GM12878 (cell line): ENCODE results near the gene TOP1. TPM values are rescaled to one million over a fixed set of nuclear protein-coding genes. Genes with fewer than 3 reads are reported as not detected.

Experiments
- ATAC-seq: fragments of 200-7000 bp; cut with Tn5 transposase; 3 replicates; pipeline ENCODE4 v1.9.1; 2020; ENCODE audit warnings: mild to moderate bottlenecking, moderate library complexity
- BruUV-seq: library from RNA; stranded (reverse); fragments of 400-500 nt; replicated peaks from 2 replicates; lab custom pipeline; 2021; lab: Mats Ljungman, UMichigan
- CTCF ChIA-PET: fragments of 300-600 bp; sonication (Branson Sonifier 250); formaldehyde crosslinking; extraction: SDS; loops from one replicate; lab custom pipeline; 2021; ENCODE audit warnings: inconsistent platforms; lab: Yijun Ruan, JAX
- POLR2A ChIA-PET: fragments of 350-600 bp; formaldehyde crosslinking; extraction: SDS; loops from one replicate; lab custom pipeline; 2021; ENCODE audit warnings: inconsistent platforms; lab: Charles Lee
- RAD21 ChIA-PET: fragments of 300-600 bp; sonication (Branson Sonifier 250); formaldehyde crosslinking; loops from one replicate; lab custom pipeline; 2023; ENCODE audit warnings: antibody characterized with exemption; ENCODE audit not compliant: unreplicated experiment; lab: Charles Lee
- SMC1A ChIA-PET: fragments of 300-600 bp; sonication (Branson Sonifier 250); formaldehyde crosslinking; loops from one replicate; lab custom pipeline; 2023; ENCODE audit not compliant: unreplicated experiment, uncharacterized antibody; lab: Charles Lee
- DNase-seq: peaks from one replicate; pipeline ENCODE4 v3.0.0-alpha.2; 2011; ENCODE audit warnings: low read depth, low spot score
- FAIRE-seq: peaks from 3 replicates; lab custom pipeline; 2011; peaks lifted over from hg19 to GRCh38; lab: Jason Lieb, UNC
- H2AFZ ChIP-seq: 2 replicates; pipeline ENCODE4 v1.6.0; 2011; ENCODE audit warnings: low read depth, low read length, control low read depth; ENCODE audit not compliant: control insufficient read depth
- H3K27ac ChIP-seq: 2 replicates; pipeline ENCODE4 v1.5.1; 2011; ENCODE audit warnings: control low read depth; ENCODE audit not compliant: control insufficient read depth, insufficient read depth
- H3K27me3 ChIP-seq, 2 experiments: replicated peaks in 1 of 2; 2 replicates each; pipeline versions ENCODE4 v1.6.0 to v1.6.1; 2011; ENCODE audit warnings: low read length in 1 of 2; ENCODE audit not compliant: control insufficient read depth in 2 of 2, insufficient read depth in 2 of 2
- H3K36me3 ChIP-seq, 2 experiments: 2 replicates each; pipeline ENCODE4 v1.5.1; 2011; ENCODE audit warnings: low read length in 1 of 2; ENCODE audit not compliant: control insufficient read depth in 2 of 2, insufficient read depth in 2 of 2
- H3K4me1 ChIP-seq: 2 replicates; pipeline ENCODE4 v1.6.1; 2011; ENCODE audit warnings: mild to moderate bottlenecking, low read length, moderate library complexity, mixed read lengths; ENCODE audit not compliant: control insufficient read depth, insufficient read depth
- H3K4me2 ChIP-seq: 2 replicates; pipeline ENCODE4 v1.6.0; 2011; ENCODE audit warnings: control low read depth; ENCODE audit not compliant: control insufficient read depth, insufficient read depth
- H3K4me3 ChIP-seq: fragments of 200-600 bp; sonication (generic); 2 replicates; pipeline ENCODE4 v1.5.1; 2016
- H3K79me2 ChIP-seq: 2 replicates; pipeline ENCODE4 v1.6.0; 2011; ENCODE audit warnings: low read length; ENCODE audit not compliant: control insufficient read depth, insufficient read depth
- H3K9ac ChIP-seq: 2 replicates; pipeline ENCODE4 v1.8.0; 2011; ENCODE audit warnings: low read length, control low read depth, mixed read lengths; ENCODE audit not compliant: control insufficient read depth, insufficient read depth
- H3K9me3 ChIP-seq: replicated peaks from 3 replicates; pipeline ENCODE4 v1.5.1; 2011; ENCODE audit warnings: mild to moderate bottlenecking, low read length; ENCODE audit not compliant: control insufficient read depth, insufficient read depth
- H4K20me1 ChIP-seq: 2 replicates; pipeline ENCODE4 v1.6.0; 2011; ENCODE audit not compliant: control insufficient read depth, insufficient read depth
- BCL11A ChIP-seq: IDR thresholded peaks from 2 replicates; pipeline ENCODE4 v1.6.1; 2011; ENCODE audit warnings: low read depth, low read length
- CBX5 ChIP-seq: sonication (generic); IDR thresholded peaks from 2 replicates; pipeline ENCODE4 v1.6.1; 2016; ENCODE audit warnings: low read depth, moderate library complexity, mild to moderate bottlenecking, inconsistent platforms
- CREM ChIP-seq: IDR thresholded peaks from 2 replicates; pipeline ENCODE4 v1.6.1; 2014; ENCODE audit warnings: antibody characterized with exemption, low read depth
- ESRRA ChIP-seq: IDR thresholded peaks from 2 replicates; pipeline ENCODE4 v1.6.1; 2012; ENCODE audit warnings: mild to moderate bottlenecking, low read length, improper control_type of control experiment
- FOXK2 ChIP-seq: fragments of 450-650 bp; IDR thresholded peaks from 2 replicates; pipeline ENCODE4 v1.6.1; 2017; ENCODE audit warnings: mild to moderate bottlenecking, moderate library complexity
- FOXM1 ChIP-seq: IDR thresholded peaks from 2 replicates; pipeline ENCODE4 v1.6.1; 2012; ENCODE audit warnings: low read depth, mild to moderate bottlenecking, inconsistent platforms, low read length, moderate library complexity
- MTA2 ChIP-seq: fragments of 450-650 bp; IDR thresholded peaks from 2 replicates; pipeline ENCODE4 v1.6.1; 2016; ENCODE audit warnings: low read depth, mild to moderate bottlenecking, moderate library complexity
- PAX5 ChIP-seq: IDR thresholded peaks from 2 replicates; pipeline ENCODE4 v1.6.1; 2011; ENCODE audit warnings: low read depth, low read length, borderline replicate concordance
- RAD51 ChIP-seq: fragments of 450-650 bp; IDR thresholded peaks from 2 replicates; pipeline ENCODE4 v1.6.1; 2016; ENCODE audit warnings: moderate library complexity, mild to moderate bottlenecking, inconsistent platforms
- RCOR1 ChIP-seq: conservative IDR thresholded peaks from 2 replicates; pipeline ENCODE4 v1.6.1; 2012; ENCODE audit warnings: low read depth, low read length, improper control_type of control experiment
- SMAD5 ChIP-seq: IDR thresholded peaks from 2 replicates; pipeline ENCODE4 v1.6.1; 2016; ENCODE audit warnings: antibody characterized with exemption, low read depth
- SMC3 ChIP-seq: IDR thresholded peaks from 2 replicates; pipeline ENCODE4 v1.6.1; 2011; ENCODE audit warnings: low read length, improper control_type of control experiment, borderline replicate concordance
- TARDBP ChIP-seq: IDR thresholded peaks from 2 replicates; pipeline ENCODE4 v1.6.1; 2016; ENCODE audit warnings: borderline replicate concordance
- TCF7 ChIP-seq: IDR thresholded peaks from 2 replicates; pipeline ENCODE4 v1.6.1; 2014; ENCODE audit warnings: antibody characterized with exemption, borderline replicate concordance
- ZNF217 ChIP-seq: fragments of 450-650 bp; IDR thresholded peaks from 2 replicates; pipeline ENCODE4 v1.6.1; 2017; ENCODE audit warnings: antibody characterized with exemption, mild to moderate bottlenecking
- WGBS: methylation state at CpG from one replicate; pipeline ENCODE4 v1.1.6; 2016; ENCODE audit warnings: low lambda C conversion rate; ENCODE audit not compliant: insufficient replicate concordance, insufficient coverage; ENCODE audit errors: missing lambda C conversion rate; 5-methylcytosine and 5-hydroxymethylcytosine counted together
- in situ Hi-C: fragments of 300-500 bp; cut with MboI; formaldehyde crosslinking; loops from 9 replicates; pipeline ENCODE4 v1.14.3; 2018; ENCODE audit warnings: mixed read lengths
- intact Hi-C: fragments of 100-400 bp; cut with micrococcal nuclease; formaldehyde crosslinking; loops from one replicate; pipeline ENCODE4 v1.14.2; 2022; ENCODE audit not compliant: unreplicated experiment
- polyA plus RNA-seq, 11 experiments: library from polyadenylated mRNA; depleted of rRNA in 4 of 11; unstranded in 6 of 11; stranded (reverse) in 5 of 11; fragments of >200 nt; fragmentation: Nextera tagmentation in 4 of 11; fragmentation: Illumina TruSeq in 1 of 11; extraction: Ambion mirVana in 4 of 11; extraction: Trizol in 1 of 11; gene quantifications; 1 replicate in 1 of 11; 2 replicates in 10 of 11; pipeline versions ENCODE4 v1.2.1 to v1.2.3, GENCODE V29; 2011 to 2016; ENCODE audit warnings: inconsistent platforms in 2 of 11, missing spikeins in 2 of 11, low read depth in 1 of 11
- total RNA-seq, 4 experiments: library from RNA; depleted of rRNA in 3 of 4; stranded (reverse); fragments of >200 nt in 3 of 4; fragmentation: Illumina TruSeq in 1 of 4; extraction: Trizol in 1 of 4; gene quantifications; 2 replicates each; pipeline versions ENCODE4 v1.2.1 to v1.2.3, GENCODE V29; 2013 to 2021
- TF ChIP-seq, protein P1 (sequence below): IDR thresholded peaks from 2 replicates; pipeline ENCODE4 v1.6.1; 2011; ENCODE audit warnings: borderline replicate concordance, low read depth, mild to moderate bottlenecking, moderate library complexity, mixed read lengths, low read length; ENCODE audit not compliant: insufficient read depth; ENCODE audit errors: extremely low read length
- TF ChIP-seq, protein P2 (sequence below): IDR thresholded peaks from 2 replicates; pipeline ENCODE4 v1.6.1; 2012; ENCODE audit warnings: low read length, inconsistent platforms
- TF ChIP-seq, protein P3 (sequence below): fragments of 450-650 bp; conservative IDR thresholded peaks from 2 replicates; pipeline ENCODE4 v1.6.1; 2017; ENCODE audit warnings: mild to moderate bottlenecking, moderate library complexity
- TF ChIP-seq, protein P4 (sequence below): fragments of 150-350 bp; IDR thresholded peaks from 2 replicates; pipeline ENCODE4 v1.6.1; 2014; ENCODE audit warnings: mild to moderate bottlenecking, low read depth, low read length

The TOP1 gene
- total and polyA plus RNA-seq, 10 of the 15 experiments (the other 5 are each of a cell fraction or from before 2014, with no cell fraction given), result 21.5 to 128 (median 47.3) TPM

DNA sequence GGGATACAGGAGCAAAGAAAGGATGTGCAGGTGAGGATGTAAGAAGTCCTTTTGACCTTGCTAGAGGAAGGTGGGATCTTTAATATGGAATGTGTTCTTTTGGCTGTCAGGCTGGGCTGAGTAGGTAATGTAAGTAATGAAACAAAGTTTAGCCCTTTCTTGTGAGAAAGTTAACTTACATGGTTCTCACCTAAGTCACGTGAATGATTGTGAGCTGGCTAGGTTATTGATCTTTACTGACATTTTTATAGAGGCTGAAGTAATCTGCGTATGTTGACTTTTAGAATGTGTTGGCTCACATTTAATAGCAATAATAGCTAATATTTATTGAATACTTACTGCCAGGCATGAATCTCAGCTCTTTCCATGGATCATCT lies 2.6 kb downstream of the TOP1 start (continued):
- no peak for TF ChIP-seq MTA2
- TF ChIP-seq SMAD5, result no peak
- no peak for TF ChIP-seq FOXK2
- peak; percentile 26; the same call in 1 of the 2 replicates for TF ChIP-seq RAD51
- no peak for TF ChIP-seq CBX5
- no peak for TF ChIP-seq BCL11A

DNA sequence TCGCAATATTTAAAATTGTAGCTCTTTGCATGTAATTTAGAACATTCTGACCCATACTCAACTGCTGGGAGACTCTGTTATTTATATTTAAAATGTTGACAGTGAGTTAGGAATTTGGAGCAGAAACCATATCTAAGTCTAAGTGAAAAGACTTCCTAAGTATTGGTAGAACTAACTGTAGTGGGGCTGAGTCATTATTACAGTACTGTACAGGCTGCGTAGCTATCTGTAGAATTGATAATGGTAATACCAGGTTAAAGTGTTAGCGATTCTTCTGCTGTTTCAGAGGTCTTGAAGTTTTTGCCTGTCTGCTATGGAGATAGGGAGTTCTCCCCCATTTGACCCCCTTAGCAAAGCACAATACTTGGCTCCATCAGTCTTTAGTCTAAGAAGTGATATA lies 3.6 kb downstream of the TOP1 start:
- no peaks in the 10 kb centered on the region for H3K9me3 ChIP-seq
- intact Hi-C loops, result loop anchor here (1.0 to 5.0 kb wide), 2 partner anchors 42 to 45 kb away; no protein-coding TSS in a partner anchor
- ChIA-PET RAD21 (interaction anchor here (0.7 to 27.8 kb wide), 13 partner anchors 11 to 555 kb away, joined by 3 to 696 read pairs (median 6); no protein-coding TSS in a partner anchor), CTCF (interaction anchor here (1.4 to 24.4 kb wide), 7 partner anchors 13 to 63 kb away, joined by 3 to 510 read pairs (median 10); no protein-coding TSS in a partner anchor), SMC1A (interaction anchor here (1.0 to 9.3 kb wide), 19 partner anchors 8 to 125 kb away, joined by 3 to 178 read pairs (median 9); no protein-coding TSS in a partner anchor), POLR2A (interaction anchor here (0.6 to 8.1 kb wide), 10 partner anchors 13 to 389 kb away, joined by 3 to 214 read pairs (median 4); no protein-coding TSS in a partner anchor)
- no peak overlapping the region for H2AFZ ChIP-seq
- no peaks in the 10 kb centered on the region for H4K20me1 ChIP-seq
- no peaks in the 10 kb centered on the region for H3K27me3 ChIP-seq
- WGBS, result 100% methylated on average over 3 of the region's 3 CpGs
- H3K27ac ChIP-seq, result 0 out of 2 replicates have a peak overlapping the region, but pooled peaks have one; percentile 5
- H3K9ac ChIP-seq, result no peak overlapping the region
- H3K4me1 ChIP-seq, result peaks cover 5% of the 10 kb centered on the region
- DNase-seq (no peak), FAIRE-seq (no peak), ATAC-seq (no peak)
- H3K4me2 ChIP-seq, result peak overlapping the region; percentile 70
- in situ Hi-C loops, result no loop called here
- peak overlapping the region; percentile 97 for H3K4me3 ChIP-seq
- peaks cover 0 to 2% of the 10 kb centered on the region in 2 experiments; a peak in 2 of 4 replicates for H3K36me3 ChIP-seq
- BruUV-seq, result no TSS peak
- H3K79me2 ChIP-seq, result peaks cover 85% of the 10 kb centered on the region
- TF ChIP-seq FOXM1 (no peak), CREM (no peak), TCF7 (no peak), ZNF217 (no peak), RCOR1 (no peak), ESRRA (no peak), PAX5 (no peak), SMC3 (no peak), TARDBP (no peak)
- TF ChIP-seq, protein P1, sequence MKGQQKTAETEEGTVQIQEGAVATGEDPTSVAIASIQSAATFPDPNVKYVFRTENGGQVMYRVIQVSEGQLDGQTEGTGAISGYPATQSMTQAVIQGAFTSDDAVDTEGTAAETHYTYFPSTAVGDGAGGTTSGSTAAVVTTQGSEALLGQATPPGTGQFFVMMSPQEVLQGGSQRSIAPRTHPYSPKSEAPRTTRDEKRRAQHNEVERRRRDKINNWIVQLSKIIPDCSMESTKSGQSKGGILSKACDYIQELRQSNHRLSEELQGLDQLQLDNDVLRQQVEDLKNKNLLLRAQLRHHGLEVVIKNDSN, result no peak
- TF ChIP-seq, protein P2, sequence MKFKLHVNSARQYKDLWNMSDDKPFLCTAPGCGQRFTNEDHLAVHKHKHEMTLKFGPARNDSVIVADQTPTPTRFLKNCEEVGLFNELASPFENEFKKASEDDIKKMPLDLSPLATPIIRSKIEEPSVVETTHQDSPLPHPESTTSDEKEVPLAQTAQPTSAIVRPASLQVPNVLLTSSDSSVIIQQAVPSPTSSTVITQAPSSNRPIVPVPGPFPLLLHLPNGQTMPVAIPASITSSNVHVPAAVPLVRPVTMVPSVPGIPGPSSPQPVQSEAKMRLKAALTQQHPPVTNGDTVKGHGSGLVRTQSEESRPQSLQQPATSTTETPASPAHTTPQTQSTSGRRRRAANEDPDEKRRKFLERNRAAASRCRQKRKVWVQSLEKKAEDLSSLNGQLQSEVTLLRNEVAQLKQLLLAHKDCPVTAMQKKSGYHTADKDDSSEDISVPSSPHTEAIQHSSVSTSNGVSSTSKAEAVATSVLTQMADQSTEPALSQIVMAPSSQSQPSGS, result no peak
- TF ChIP-seq, protein P3, sequence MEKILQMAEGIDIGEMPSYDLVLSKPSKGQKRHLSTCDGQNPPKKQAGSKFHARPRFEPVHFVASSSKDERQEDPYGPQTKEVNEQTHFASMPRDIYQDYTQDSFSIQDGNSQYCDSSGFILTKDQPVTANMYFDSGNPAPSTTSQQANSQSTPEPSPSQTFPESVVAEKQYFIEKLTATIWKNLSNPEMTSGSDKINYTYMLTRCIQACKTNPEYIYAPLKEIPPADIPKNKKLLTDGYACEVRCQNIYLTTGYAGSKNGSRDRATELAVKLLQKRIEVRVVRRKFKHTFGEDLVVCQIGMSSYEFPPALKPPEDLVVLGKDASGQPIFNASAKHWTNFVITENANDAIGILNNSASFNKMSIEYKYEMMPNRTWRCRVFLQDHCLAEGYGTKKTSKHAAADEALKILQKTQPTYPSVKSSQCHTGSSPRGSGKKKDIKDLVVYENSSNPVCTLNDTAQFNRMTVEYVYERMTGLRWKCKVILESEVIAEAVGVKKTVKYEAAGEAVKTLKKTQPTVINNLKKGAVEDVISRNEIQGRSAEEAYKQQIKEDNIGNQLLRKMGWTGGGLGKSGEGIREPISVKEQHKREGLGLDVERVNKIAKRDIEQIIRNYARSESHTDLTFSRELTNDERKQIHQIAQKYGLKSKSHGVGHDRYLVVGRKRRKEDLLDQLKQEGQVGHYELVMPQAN, result no peak
- TF ChIP-seq, protein P4, sequence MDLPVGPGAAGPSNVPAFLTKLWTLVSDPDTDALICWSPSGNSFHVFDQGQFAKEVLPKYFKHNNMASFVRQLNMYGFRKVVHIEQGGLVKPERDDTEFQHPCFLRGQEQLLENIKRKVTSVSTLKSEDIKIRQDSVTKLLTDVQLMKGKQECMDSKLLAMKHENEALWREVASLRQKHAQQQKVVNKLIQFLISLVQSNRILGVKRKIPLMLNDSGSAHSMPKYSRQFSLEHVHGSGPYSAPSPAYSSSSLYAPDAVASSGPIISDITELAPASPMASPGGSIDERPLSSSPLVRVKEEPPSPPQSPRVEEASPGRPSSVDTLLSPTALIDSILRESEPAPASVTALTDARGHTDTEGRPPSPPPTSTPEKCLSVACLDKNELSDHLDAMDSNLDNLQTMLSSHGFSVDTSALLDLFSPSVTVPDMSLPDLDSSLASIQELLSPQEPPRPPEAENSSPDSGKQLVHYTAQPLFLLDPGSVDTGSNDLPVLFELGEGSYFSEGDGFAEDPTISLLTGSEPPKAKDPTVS, result no peak
